Heart left ventricle (tissue), 13 donors: ENCODE results near the gene SORCS1.

Experiments
- CTCF ChIP-seq, 12 donors: fragments of 200-600 bp; sonication (generic) in 4 of 12; IDR thresholded peaks; one replicate each; pipeline versions ENCODE4 v1.5.0 to v1.8.0; 2018 to 2022; ENCODE audit warnings: antibody characterized with exemption in 12 of 12, mild to moderate bottlenecking in 5 of 12
- POLR2A ChIP-seq, 2 donors: fragments of 450-650 bp; IDR thresholded peaks; one replicate each; pipeline ENCODE4 v1.6.1; 2017; ENCODE audit warnings: antibody characterized with exemption in 2 of 2, mild to moderate bottlenecking in 2 of 2, moderate library complexity in 2 of 2
- donor health status: ischemic (EF 13 %, LVEDD 7.1; RV severe dilation, severe dysfunction).
- donor health status: DM: no; HTN: yes; CAD: no.
- donor health status: DM: no; HTN: no; CAD: no.
- donor health status: ischemic (EF 25% LVEDD 6.9; RV normal size, moderate dysfunction).
- donor health status: ischemic (EF 25% LVEDD 5.7; RV mildly dilated, moderate dysfunction).
- donor health status: ischemic (EF 35%, LVEDD 5.7; RV mildly dilated, moderate dysfunction).
- donor health status: nonischemic (EF 11% LVEDD 7.7; RV severe dilation, severe dysfunction).
- donor health status: DM: yes; HTN: yes; CAD: no.
- donor health status: PGD.
- donor health status: ischemic (EF 29% LVEDD 5.4; RV normal size, mild dysfunction).
- donor health status: nonischemic (EF 23%, LVEDD 6.1; RV moderate dilation, normal function).

GRCh38 chr10:106873770-106874603 lies 290.5 kb downstream of the SORCS1 start:
- no peak for TF ChIP-seq POLR2A (IDR thresholded peaks at IDR 0.05)
- TF ChIP-seq CTCF (IDR thresholded peaks at IDR 0.05): no peak
